Stimulated activated naive CD8-positive, alpha-beta T cell treated with anti-CD3 and anti-CD28 coated beads, Interleukin-15, Interleukin-2, amounts not matched to agents 100 U/mL and 50 U/mL, for 24 hours (primary cell): ENCODE data around the gene ORMDL1.

ENCODE experiments used
- ATAC-seq: fragments of 150-1000 bp; cut with Tn5 transposase; one replicate; pipeline ENCODE4 v1.10.0; 2021
- DNase-seq: peaks from one replicate; pipeline ENCODE4 v3.0.0; 2021

Gene ORMDL1

DNA sequence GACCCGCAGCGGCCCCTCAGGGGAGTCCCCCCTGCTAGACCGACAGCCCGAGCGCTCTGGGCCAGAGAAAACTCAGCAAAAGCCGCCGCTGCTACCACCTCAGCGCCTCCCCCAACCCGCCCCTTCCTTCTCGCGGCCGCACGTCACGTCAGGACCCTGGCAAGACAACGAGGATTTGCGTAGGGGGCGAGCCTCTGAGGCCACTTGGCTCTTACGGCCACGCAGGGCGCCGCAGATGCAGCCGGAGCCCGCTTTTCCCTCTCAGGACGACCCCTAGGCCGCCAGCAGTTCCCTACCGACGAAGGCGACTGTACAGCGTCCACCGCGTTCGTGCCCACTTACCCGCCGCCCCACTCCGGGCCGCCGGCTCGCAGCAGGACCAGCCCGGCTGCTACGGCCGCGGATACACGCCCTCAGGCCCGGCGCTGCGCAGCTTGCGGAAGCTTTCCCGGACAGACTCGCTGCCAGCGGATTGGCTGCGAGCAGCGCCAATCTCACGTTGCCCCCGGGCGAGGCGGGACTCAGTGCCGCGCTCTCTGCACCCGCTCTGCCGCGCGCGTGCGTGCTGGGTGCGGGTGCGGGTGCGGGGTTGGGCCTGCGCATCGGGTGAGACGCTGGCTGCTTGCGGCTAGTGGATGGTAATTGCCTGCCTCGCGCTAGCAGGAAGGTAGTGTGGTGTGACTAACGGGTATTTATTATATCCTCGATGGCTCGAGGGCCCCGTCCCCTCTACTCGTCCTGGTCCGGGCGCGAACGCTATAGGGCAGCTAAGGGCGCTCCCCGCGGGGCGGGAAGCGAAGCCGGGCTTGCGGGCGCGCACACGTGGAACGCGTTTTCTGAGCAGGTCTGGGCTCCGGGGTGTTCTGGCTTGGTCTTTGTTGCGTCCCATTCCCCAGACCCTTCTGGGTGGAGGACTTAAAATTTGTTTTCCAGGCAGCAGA is at the start of gene ORMDL1, which contains the start of gene PMS1:
TSS of gene ORMDL1 (minus strand) at position 413 of the 941 bp plus-strand sequence. CDS start 1,744 bp downstream, outside the sequence.
TSS of gene PMS1 (plus strand) at position 524 of the 941 bp plus-strand sequence. CDS start 7,360 bp downstream, outside the sequence.
- peak; percentile 97 for ATAC-seq
- peak; percentile 94 for DNase-seq

DNA sequence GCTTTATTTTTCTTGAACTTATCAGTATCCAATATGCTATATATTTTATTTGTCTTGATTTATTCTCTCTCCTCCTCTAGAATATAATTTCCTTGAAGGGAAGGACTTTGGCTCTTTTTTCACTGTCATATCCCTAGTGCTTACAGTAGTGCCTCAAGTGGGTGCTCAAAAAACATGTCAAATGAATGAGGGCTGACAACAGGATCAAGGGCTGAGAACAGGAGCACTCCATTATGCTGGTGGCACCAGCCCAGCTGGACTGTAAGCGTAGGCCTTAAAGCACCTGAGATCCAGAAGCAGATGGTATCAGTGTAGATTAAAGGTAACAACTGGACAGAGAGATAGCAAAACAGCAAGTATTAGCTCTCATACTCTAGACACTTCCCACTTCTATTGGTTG is 46.4 kb upstream of the ORMDL1 start:
- ATAC-seq = no peak

GRCh38 chr2:189829102-189829833 is 45.1 kb upstream of the ORMDL1 start:
- ATAC-seq = no peak
- no peak for DNase-seq

More for the DNA sequence above, 46.4 kb upstream of the ORMDL1 start:
- DNase-seq = no peak

DNA sequence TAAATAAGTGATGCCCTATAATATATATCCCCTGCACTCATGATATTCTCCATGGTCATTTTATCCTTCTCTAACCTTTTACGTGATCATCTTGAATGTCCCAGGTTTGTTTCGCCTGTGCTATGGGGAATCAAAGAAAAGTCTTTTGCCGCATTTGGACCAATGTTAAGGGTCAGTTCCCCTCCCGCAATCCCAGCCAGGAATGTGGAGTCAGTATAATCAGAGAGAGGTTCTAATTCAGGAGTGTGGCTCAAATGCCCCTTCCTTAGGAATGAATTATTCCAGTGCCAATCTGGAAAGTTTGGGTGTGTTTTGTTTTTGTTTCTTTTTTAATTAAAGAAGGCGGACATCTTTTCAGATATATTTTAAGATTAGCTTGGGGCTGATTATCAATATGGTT is 41.9 kb upstream of the ORMDL1 start:
- DNase-seq = no peak

GRCh38 chr2:189824694-189825396 is 40.7 kb upstream of the ORMDL1 start:
- DNase-seq (no peak), ATAC-seq (no peak)

More for the DNA sequence above, 41.9 kb upstream of the ORMDL1 start:
- no peak for ATAC-seq

GRCh38 chr2:189821953-189822748 is 38.0 kb upstream of the ORMDL1 start:
- no peak for ATAC-seq
- DNase-seq = no peak

- peak; percentile 74 for ATAC-seq
Measured at GRCh38 chr2:189819297-189819704, 35.2 kb upstream of the ORMDL1 start.

DNA sequence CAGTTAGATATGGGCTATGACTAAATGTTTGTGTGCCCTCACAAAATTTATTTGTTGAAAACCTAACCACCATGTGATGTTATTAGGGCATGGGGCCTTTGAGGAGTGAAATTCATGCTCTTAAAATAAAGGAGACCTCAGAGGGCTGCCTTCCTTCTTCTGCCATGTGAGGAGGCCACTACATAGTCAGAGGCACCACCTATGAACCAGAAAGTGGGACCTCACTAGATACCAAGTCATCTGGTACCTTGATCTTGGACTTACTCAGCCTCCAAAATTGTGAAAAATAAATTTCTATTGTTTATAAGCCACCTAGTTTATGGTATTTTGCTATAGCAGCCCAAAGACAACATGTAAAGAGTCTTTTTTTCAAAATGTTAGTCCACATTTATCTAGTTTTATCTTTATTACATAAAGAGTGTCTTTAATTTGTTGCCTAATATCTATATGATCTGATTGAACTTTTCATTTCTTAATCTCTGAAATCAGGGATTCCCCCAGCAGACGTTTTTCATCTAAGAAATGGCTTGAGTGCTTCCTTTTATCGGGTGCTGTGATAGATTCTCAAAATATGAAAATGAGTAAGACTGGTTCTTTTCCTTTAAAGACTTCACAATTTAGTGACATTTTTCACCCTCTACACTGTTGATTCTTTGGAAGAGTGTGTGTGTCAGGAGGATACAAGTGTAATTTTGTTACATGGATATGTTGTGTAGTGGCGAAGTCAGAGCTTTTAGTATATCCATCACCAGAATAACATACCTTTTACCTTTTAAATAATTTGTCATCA is 34.3 kb upstream of the ORMDL1 start:
- no peak for DNase-seq
- peak; percentile 81 for ATAC-seq

More at GRCh38 chr2:189819297-189819704, 35.2 kb upstream of the ORMDL1 start:
- no peak for DNase-seq

GRCh38 chr2:189803431-189803830 is 19.3 kb upstream of the ORMDL1 start:
- ATAC-seq (no peak), DNase-seq (no peak)

DNA sequence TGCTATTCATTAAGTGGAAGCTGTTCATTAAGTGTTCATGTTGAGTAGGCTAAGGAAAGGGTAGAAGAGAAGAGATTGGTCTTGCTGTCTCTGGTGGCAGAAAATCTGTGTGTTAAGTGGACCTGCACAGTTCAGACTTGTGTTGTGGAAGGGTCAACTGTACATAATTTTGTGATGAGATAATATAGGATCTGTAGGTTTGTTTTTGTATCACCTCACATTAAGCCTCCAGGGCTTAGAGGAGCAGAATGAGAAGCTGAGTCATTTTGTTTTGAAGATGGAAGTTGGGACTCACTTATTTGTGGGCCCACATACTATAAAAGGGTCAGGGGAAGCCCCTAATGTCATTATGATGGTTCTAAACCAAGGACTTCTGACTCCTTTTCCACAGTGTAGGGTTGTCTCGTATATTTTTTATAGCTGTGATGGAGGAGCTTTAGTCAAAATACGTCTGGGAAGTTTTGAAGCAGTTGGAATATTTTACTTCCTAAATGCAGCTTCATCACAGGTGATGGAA is 18.3 kb upstream of the ORMDL1 start:
- DNase-seq (no peak), ATAC-seq (peak; percentile 59)

- DNase-seq (no peak), ATAC-seq (no peak)
Measured at GRCh38 chr2:189799531-189799930, 15.4 kb upstream of the ORMDL1 start.

GRCh38 chr2:189799030-189799331 is 14.8 kb upstream of the ORMDL1 start:
- ATAC-seq = no peak

GRCh38 chr2:189798312-189799029 is 14.3 kb upstream of the ORMDL1 start:
- DNase-seq (no peak), ATAC-seq (no peak)

More at GRCh38 chr2:189799030-189799331, 14.8 kb upstream of the ORMDL1 start:
- DNase-seq = no peak

- no peak for DNase-seq
- ATAC-seq = no peak
Measured at GRCh38 chr2:189797902-189798301, 13.8 kb upstream of the ORMDL1 start.

- DNase-seq (no peak), ATAC-seq (no peak)
Measured at GRCh38 chr2:189794310-189794709, 10.2 kb upstream of the ORMDL1 start.

GRCh38 chr2:189791338-189792042 is 7.4 kb upstream of the ORMDL1 start:
- no peak for DNase-seq
- no peak for ATAC-seq

DNA sequence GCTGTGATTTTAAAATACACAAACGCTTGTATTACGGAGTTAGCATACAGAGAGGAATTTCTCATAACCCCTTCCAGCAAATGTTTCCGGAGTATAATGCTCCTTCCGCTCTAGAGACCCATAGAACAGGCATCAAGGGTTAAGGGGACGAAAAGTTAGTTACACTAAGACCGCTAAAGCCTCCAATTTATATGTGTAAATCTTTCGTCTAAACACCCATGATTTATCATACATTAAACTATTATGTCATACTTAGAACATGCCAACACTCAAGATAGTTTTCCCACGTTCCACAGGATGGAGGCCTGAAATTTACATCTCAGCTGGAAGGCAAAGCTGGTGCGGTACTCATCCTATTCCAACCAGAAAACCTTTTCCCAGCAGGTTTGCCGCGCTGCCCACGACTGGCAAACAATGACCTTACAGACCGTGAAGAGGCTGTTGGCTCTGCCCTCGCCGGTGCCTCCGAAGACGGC is 650 bp downstream of the ORMDL1 start:
- DNase-seq (no peak), ATAC-seq (no peak)

- DNase-seq (no peak), ATAC-seq (no peak)
Measured at GRCh38 chr2:189782221-189782671, 1.9 kb downstream of the ORMDL1 start.

- DNase-seq (no peak), ATAC-seq (no peak)
Measured at GRCh38 chr2:189772212-189772611, 11.9 kb downstream of the ORMDL1 start.
